Vagina (tissue), 2 donors: ENCODE measurements around the gene ENAH. TPM values are rescaled to one million over a fixed set of nuclear protein-coding genes. Genes with fewer than 3 reads are reported as not detected.

Experiments
- DNase-seq, 2 donors: peaks; one replicate each; pipeline ENCODE4 v3.0.0-alpha.2; 2017; ENCODE audit errors: extremely low spot score in 2 of 2
- H3K27ac ChIP-seq: fragments of 200-600 bp; sonication (generic); one replicate; pipeline ENCODE4 v1.5.1; 2019
- H3K27me3 ChIP-seq: fragments of 200-600 bp; sonication (generic); one replicate; pipeline ENCODE4 v1.5.1; 2019
- H3K36me3 ChIP-seq, 2 donors: fragments of 200-600 bp; sonication (generic); one replicate each; pipeline ENCODE4 v1.5.1; 2017 to 2019
- H3K4me1 ChIP-seq: fragments of 200-600 bp; sonication (generic); one replicate; pipeline ENCODE4 v1.5.1; 2019
- H3K4me3 ChIP-seq, 2 donors: fragments of 200-600 bp; sonication (generic); 1 replicate in 1 of 2; 2 replicates in 1 of 2; pipeline ENCODE4 v1.5.1; 2016 to 2019
- H3K9me3 ChIP-seq: fragments of 200-600 bp; sonication (generic); one replicate; pipeline ENCODE4 v1.5.1; 2019
- CTCF ChIP-seq, 3 experiments: fragments of 450-650 bp in 2 of 3; fragments of 200-600 bp in 1 of 3; sonication (generic) in 1 of 3; IDR thresholded peaks; one replicate each; pipeline ENCODE4 v1.5.1; 2017 to 2019; ENCODE audit warnings: antibody characterized with exemption in 3 of 3, mild to moderate bottlenecking in 2 of 3, moderate library complexity in 2 of 3
- POLR2A ChIP-seq, 2 donors: fragments of 450-650 bp; IDR thresholded peaks; one replicate each; pipeline ENCODE4 v1.6.1; 2017; ENCODE audit warnings: antibody characterized with exemption in 2 of 2, mild to moderate bottlenecking in 2 of 2, moderate library complexity in 2 of 2
- POLR2AphosphoS5 ChIP-seq, 2 donors: sonication (generic); formaldehyde crosslinking; IDR thresholded peaks; one replicate each; pipeline ENCODE4 v1.9.0; 2017; ENCODE audit warnings: antibody characterized with exemption in 2 of 2, mild to moderate bottlenecking in 2 of 2, low read depth in 1 of 2; ENCODE audit not compliant: insufficient read depth in 1 of 2
- intact Hi-C: fragments of 100-400 bp; cut with DNase I; formaldehyde crosslinking; loops from one replicate; pipeline ENCODE4 v1.15.1; 2023
- total RNA-seq: library from RNA; depleted of rRNA; stranded (reverse); fragments of >200 nt; gene quantifications from one replicate; pipeline ENCODE4 v1.2.3, GENCODE V29; 2016

The ENAH gene
- total RNA-seq, 1 donor from 2014 or later, result 62.4 TPM

GRCh38 chr1:225692517-225692879 lies 39.6 kb upstream of the ENAH start:
- DNase-seq, result no peak
- no peak for TF ChIP-seq CTCF (IDR thresholded peaks at IDR 0.05)
- TF ChIP-seq POLR2A (IDR thresholded peaks at IDR 0.05), result no peak
- TF ChIP-seq POLR2AphosphoS5 (IDR thresholded peaks at IDR 0.05; ENCODE audit: insufficient read depth in 1 of 2, low read depth in 1 of 2), result no peak
- no peaks in the 10 kb centered on the region for H3K36me3 ChIP-seq
- no peak overlapping the region for H3K27ac ChIP-seq
- intact Hi-C loops, result no loop called here
- no peaks in the 10 kb centered on the region for H3K9me3 ChIP-seq
- no peak overlapping the region for H3K4me3 ChIP-seq
- H3K4me1 ChIP-seq, result peaks cover 36% of the 10 kb centered on the region
- no peaks in the 10 kb centered on the region for H3K27me3 ChIP-seq

DNA sequence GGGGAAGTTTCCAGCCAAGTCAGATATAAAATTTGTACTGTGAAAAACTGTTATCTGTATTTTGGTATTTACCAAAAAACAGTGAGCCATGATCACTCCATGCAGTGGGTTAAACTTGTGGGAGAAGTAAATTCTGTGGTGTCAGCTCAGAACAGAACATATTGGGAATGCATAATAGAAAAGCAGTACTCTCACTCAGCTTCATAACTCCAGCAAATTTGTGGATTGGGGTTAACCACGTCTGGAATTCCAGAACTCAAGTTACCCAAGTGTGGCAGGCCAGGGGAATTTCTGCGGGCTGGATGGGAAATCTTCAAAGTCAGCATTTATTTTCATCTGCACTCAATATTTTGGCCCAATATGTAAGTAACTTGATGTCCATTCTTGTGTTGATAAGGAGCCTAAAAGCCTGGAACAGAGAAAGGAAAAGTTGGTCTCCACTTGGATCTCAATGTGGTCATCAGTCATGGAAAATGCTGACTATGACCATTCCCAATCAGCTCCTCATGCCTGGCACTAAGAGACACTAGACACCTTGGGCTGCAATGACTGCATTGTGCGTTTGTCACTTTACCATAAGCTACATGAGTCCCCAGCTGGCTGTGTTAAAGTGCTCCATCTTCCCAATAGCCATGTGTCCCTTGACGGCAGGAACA lies 39.1 kb upstream of the ENAH start:
- Histone ChIP-seq H3K4me1 (peaks cover 35% of the 10 kb centered on the region), H3K4me3 (no peak overlapping the region), H3K9me3 (no peaks in the 10 kb centered on the region), H3K27ac (no peak overlapping the region), H3K36me3 (no peaks in the 10 kb centered on the region), H3K27me3 (no peaks in the 10 kb centered on the region)
- intact Hi-C loops, result no loop called here
- DNase-seq, result no peak
- TF ChIP-seq CTCF (IDR thresholded peaks at IDR 0.05), result no peak
- TF ChIP-seq POLR2A (IDR thresholded peaks at IDR 0.05), result no peak
- no peak for TF ChIP-seq POLR2AphosphoS5 (IDR thresholded peaks at IDR 0.05; ENCODE audit: insufficient read depth in 1 of 2, low read depth in 1 of 2)

DNA sequence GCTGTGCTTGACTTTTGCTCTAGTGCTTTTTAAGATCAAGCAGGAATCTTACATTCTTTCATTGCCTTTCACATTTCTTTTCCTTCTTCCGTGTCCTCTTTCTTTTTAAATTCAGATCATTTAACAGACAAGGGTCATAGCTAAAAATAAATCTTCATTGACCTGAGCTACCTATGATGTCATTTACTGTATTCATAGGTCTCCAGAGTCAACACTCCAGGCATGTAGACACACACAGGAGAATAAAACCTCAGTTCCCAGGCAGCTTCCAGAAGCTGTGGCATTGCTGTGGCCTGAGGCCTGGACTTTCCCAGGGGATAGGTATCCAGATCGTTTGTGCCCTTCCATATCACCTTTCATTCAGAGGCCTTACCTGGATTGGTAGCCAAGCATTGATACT lies 38.5 kb upstream of the ENAH start:
- H3K36me3 ChIP-seq, result no peaks in the 10 kb centered on the region
- DNase-seq, result no peak
- no peak overlapping the region for H3K4me3 ChIP-seq
- no peaks in the 10 kb centered on the region for H3K9me3 ChIP-seq
- TF ChIP-seq POLR2A (IDR thresholded peaks at IDR 0.05), result no peak
- TF ChIP-seq CTCF (IDR thresholded peaks at IDR 0.05), result no peak
- H3K4me1 ChIP-seq, result peaks cover 29% of the 10 kb centered on the region
- H3K27me3 ChIP-seq, result no peaks in the 10 kb centered on the region
- no peak overlapping the region for H3K27ac ChIP-seq
- intact Hi-C loops, result no loop called here

DNA sequence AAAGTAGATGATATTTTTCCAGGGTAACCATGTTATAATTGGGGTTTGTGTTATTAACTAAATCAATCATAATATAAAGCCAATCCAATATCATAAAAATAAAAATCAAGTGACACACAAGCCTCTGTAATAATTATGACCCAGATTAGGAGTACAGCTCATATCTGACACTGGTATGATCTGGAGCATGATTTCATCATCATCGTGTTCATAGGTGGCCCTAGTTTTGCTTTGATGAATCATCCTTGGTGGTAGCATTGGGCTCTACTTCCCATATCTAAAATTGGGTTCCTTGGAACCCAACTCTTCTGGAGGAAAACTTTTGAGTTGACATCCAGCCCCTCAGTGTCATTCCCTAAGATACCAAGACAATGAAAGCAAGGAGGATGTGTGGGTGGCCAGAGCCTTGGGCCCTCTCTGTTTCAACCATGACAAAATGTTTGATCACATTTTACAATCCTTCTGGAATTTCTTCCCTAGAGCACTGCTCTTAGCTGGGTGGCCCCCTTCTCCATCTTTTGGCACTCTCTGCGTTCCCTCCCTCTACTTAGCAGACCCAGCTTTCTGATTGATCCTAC lies 37.0 kb upstream of the ENAH start:
- DNase-seq, result no peak
- intact Hi-C loops, result no loop called here

More for the DNA sequence above, 37.0 kb upstream of the ENAH start:
- Histone ChIP-seq H3K27me3 (no peaks in the 10 kb centered on the region), H3K4me1 (peaks cover 15% of the 10 kb centered on the region), H3K4me3 (no peak overlapping the region), H3K27ac (no peak overlapping the region), H3K36me3 (no peaks in the 10 kb centered on the region), H3K9me3 (no peaks in the 10 kb centered on the region)
- no peak for TF ChIP-seq POLR2A (IDR thresholded peaks at IDR 0.05)
- no peak for TF ChIP-seq CTCF (IDR thresholded peaks at IDR 0.05)
- no peak for TF ChIP-seq POLR2AphosphoS5 (IDR thresholded peaks at IDR 0.05; ENCODE audit: insufficient read depth in 1 of 2, low read depth in 1 of 2)
